GM12878 (cell line): Measurements from ENCODE around the gene SMIM1. TPM values are rescaled to one million over a fixed set of nuclear protein-coding genes. Genes with fewer than 3 reads are reported as not detected.

Source experiments
- ATAC-seq: fragments of 200-7000 bp; cut with Tn5 transposase; 3 replicates; pipeline ENCODE4 v1.9.1; 2020; ENCODE audit warnings: mild to moderate bottlenecking, moderate library complexity
- BruUV-seq: library from RNA; stranded (reverse); fragments of 400-500 nt; replicated peaks from 2 replicates; lab custom pipeline; 2021; lab: Mats Ljungman, UMichigan
- CTCF ChIA-PET: fragments of 300-600 bp; sonication (Branson Sonifier 250); formaldehyde crosslinking; extraction: SDS; loops from one replicate; lab custom pipeline; 2021; ENCODE audit warnings: inconsistent platforms; lab: Yijun Ruan, JAX
- POLR2A ChIA-PET: fragments of 350-600 bp; formaldehyde crosslinking; extraction: SDS; loops from one replicate; lab custom pipeline; 2021; ENCODE audit warnings: inconsistent platforms; lab: Charles Lee
- RAD21 ChIA-PET: fragments of 300-600 bp; sonication (Branson Sonifier 250); formaldehyde crosslinking; loops from one replicate; lab custom pipeline; 2023; ENCODE audit warnings: antibody characterized with exemption; ENCODE audit not compliant: unreplicated experiment; lab: Charles Lee
- SMC1A ChIA-PET: fragments of 300-600 bp; sonication (Branson Sonifier 250); formaldehyde crosslinking; loops from one replicate; lab custom pipeline; 2023; ENCODE audit not compliant: unreplicated experiment, uncharacterized antibody; lab: Charles Lee
- DNase-seq: peaks from one replicate; pipeline ENCODE4 v3.0.0-alpha.2; 2011; ENCODE audit warnings: low read depth, low spot score
- FAIRE-seq: peaks from 3 replicates; lab custom pipeline; 2011; peaks lifted over from hg19 to GRCh38; lab: Jason Lieb, UNC
- H2AFZ ChIP-seq: 2 replicates; pipeline ENCODE4 v1.6.0; 2011; ENCODE audit warnings: low read depth, low read length, control low read depth; ENCODE audit not compliant: control insufficient read depth
- H3K27ac ChIP-seq: 2 replicates; pipeline ENCODE4 v1.5.1; 2011; ENCODE audit warnings: control low read depth; ENCODE audit not compliant: control insufficient read depth, insufficient read depth
- H3K27me3 ChIP-seq, 2 experiments: replicated peaks in 1 of 2; 2 replicates each; pipeline versions ENCODE4 v1.6.0 to v1.6.1; 2011; ENCODE audit warnings: low read length in 1 of 2; ENCODE audit not compliant: control insufficient read depth in 2 of 2, insufficient read depth in 2 of 2
- H3K36me3 ChIP-seq, 2 experiments: 2 replicates each; pipeline ENCODE4 v1.5.1; 2011; ENCODE audit warnings: low read length in 1 of 2; ENCODE audit not compliant: control insufficient read depth in 2 of 2, insufficient read depth in 2 of 2
- H3K4me1 ChIP-seq: 2 replicates; pipeline ENCODE4 v1.6.1; 2011; ENCODE audit warnings: mild to moderate bottlenecking, low read length, moderate library complexity, mixed read lengths; ENCODE audit not compliant: control insufficient read depth, insufficient read depth
- H3K4me2 ChIP-seq: 2 replicates; pipeline ENCODE4 v1.6.0; 2011; ENCODE audit warnings: control low read depth; ENCODE audit not compliant: control insufficient read depth, insufficient read depth
- H3K4me3 ChIP-seq: fragments of 200-600 bp; sonication (generic); 2 replicates; pipeline ENCODE4 v1.5.1; 2016
- H3K79me2 ChIP-seq: 2 replicates; pipeline ENCODE4 v1.6.0; 2011; ENCODE audit warnings: low read length; ENCODE audit not compliant: control insufficient read depth, insufficient read depth
- H3K9ac ChIP-seq: 2 replicates; pipeline ENCODE4 v1.8.0; 2011; ENCODE audit warnings: low read length, control low read depth, mixed read lengths; ENCODE audit not compliant: control insufficient read depth, insufficient read depth
- H3K9me3 ChIP-seq: replicated peaks from 3 replicates; pipeline ENCODE4 v1.5.1; 2011; ENCODE audit warnings: mild to moderate bottlenecking, low read length; ENCODE audit not compliant: control insufficient read depth, insufficient read depth
- H4K20me1 ChIP-seq: 2 replicates; pipeline ENCODE4 v1.6.0; 2011; ENCODE audit not compliant: control insufficient read depth, insufficient read depth
- ESRRA ChIP-seq: IDR thresholded peaks from 2 replicates; pipeline ENCODE4 v1.6.1; 2012; ENCODE audit warnings: mild to moderate bottlenecking, low read length, improper control_type of control experiment
- GATAD2B ChIP-seq: fragments of 450-650 bp; conservative IDR thresholded peaks from 2 replicates; pipeline ENCODE4 v1.6.1; 2017; ENCODE audit warnings: low read depth, mild to moderate bottlenecking, moderate library complexity
- MAX ChIP-seq: IDR thresholded peaks from 2 replicates; pipeline ENCODE4 v1.6.1; 2012; ENCODE audit warnings: low read depth, low read length, improper control_type of control experiment
- MEF2A ChIP-seq: IDR thresholded peaks from 2 replicates; pipeline ENCODE4 v1.6.1; 2011; ENCODE audit warnings: low read depth, mild to moderate bottlenecking, low read length, moderate library complexity; ENCODE audit not compliant: insufficient read depth
- YBX1 ChIP-seq: fragments of 450-650 bp; IDR thresholded peaks from 2 replicates; pipeline ENCODE4 v1.6.1; 2016; ENCODE audit warnings: antibody characterized with exemption
- WGBS: methylation state at CpG from one replicate; pipeline ENCODE4 v1.1.6; 2016; ENCODE audit warnings: low lambda C conversion rate; ENCODE audit not compliant: insufficient replicate concordance, insufficient coverage; ENCODE audit errors: missing lambda C conversion rate; 5-methylcytosine and 5-hydroxymethylcytosine counted together
- in situ Hi-C: fragments of 300-500 bp; cut with MboI; formaldehyde crosslinking; loops from 9 replicates; pipeline ENCODE4 v1.14.3; 2018; ENCODE audit warnings: mixed read lengths
- intact Hi-C: fragments of 100-400 bp; cut with micrococcal nuclease; formaldehyde crosslinking; loops from one replicate; pipeline ENCODE4 v1.14.2; 2022; ENCODE audit not compliant: unreplicated experiment
- polyA plus RNA-seq, 11 experiments: library from polyadenylated mRNA; depleted of rRNA in 4 of 11; unstranded in 6 of 11; stranded (reverse) in 5 of 11; fragments of >200 nt; fragmentation: Nextera tagmentation in 4 of 11; fragmentation: Illumina TruSeq in 1 of 11; extraction: Ambion mirVana in 4 of 11; extraction: Trizol in 1 of 11; gene quantifications; 1 replicate in 1 of 11; 2 replicates in 10 of 11; pipeline versions ENCODE4 v1.2.1 to v1.2.3, GENCODE V29; 2011 to 2016; ENCODE audit warnings: inconsistent platforms in 2 of 11, missing spikeins in 2 of 11, low read depth in 1 of 11
- total RNA-seq, 4 experiments: library from RNA; depleted of rRNA in 3 of 4; stranded (reverse); fragments of >200 nt in 3 of 4; fragmentation: Illumina TruSeq in 1 of 4; extraction: Trizol in 1 of 4; gene quantifications; 2 replicates each; pipeline versions ENCODE4 v1.2.1 to v1.2.3, GENCODE V29; 2013 to 2021

SMIM1 gene
- total and polyA plus RNA-seq, 10 of the 15 experiments (the other 5 are each of a cell fraction or from before 2014, with no cell fraction given): 0.30 to 0.37 TPM; not detected in 8

DNA sequence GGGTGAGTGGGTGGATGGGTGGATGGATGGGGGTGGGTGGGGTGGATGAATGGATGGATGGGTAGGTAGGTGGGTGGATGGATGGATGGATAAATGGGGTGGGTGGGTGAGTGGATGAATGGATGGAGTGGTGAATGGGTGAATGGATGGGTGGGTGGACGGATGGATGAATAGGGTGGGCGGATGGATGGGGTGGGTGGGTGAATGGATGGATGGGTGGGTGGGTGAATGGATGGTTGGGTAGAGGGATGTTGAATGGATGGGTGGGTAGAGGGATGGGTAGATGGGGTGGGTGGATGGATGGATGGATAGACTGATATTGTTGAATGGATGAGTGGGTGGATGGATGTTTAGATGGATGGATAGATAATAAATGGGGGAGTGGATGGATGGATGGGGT, 47.2 kb upstream of the SMIM1 start:
- H3K9me3 ChIP-seq: no peaks in the 10 kb centered on the region
- ChIA-PET POLR2A (no interaction called here), CTCF (interaction anchor here (1.0 to 1.9 kb wide), 8 partner anchors 10 to 105 kb away, joined by 3 to 30 read pairs (median 7); no protein-coding TSS in a partner anchor), RAD21 (interaction anchor here (1.4 kb wide), 1 partner anchor 105 kb away, joined by 12 read pairs; no protein-coding TSS in a partner anchor), SMC1A (interaction anchor here (0.6 to 1.5 kb wide), 5 partner anchors 47 to 290 kb away, joined by 3 to 10 read pairs (median 3); no protein-coding TSS in a partner anchor)
- no peak overlapping the region for H3K4me3 ChIP-seq
- peaks cover 0 to 13% of the 10 kb centered on the region in 2 experiments; a peak in 2 of 4 replicates for H3K36me3 ChIP-seq
- no TSS peak for BruUV-seq
- DNase-seq: no peak
- intact Hi-C loops (no loop called here), in situ Hi-C loops (no loop called here)
- 100% methylated on average over 2 of the region's 2 CpGs for WGBS
- H2AFZ ChIP-seq: no peak overlapping the region
- H3K27me3 ChIP-seq: no peaks in the 10 kb centered on the region
- no peak overlapping the region for H3K27ac ChIP-seq
- H3K4me2 ChIP-seq: no peak overlapping the region
- no peak overlapping the region for H3K9ac ChIP-seq
- no peaks in the 10 kb centered on the region for H4K20me1 ChIP-seq
- TF ChIP-seq YBX1: no peak
- no peak for TF ChIP-seq ESRRA
- TF ChIP-seq MAX: no peak
- no peak for TF ChIP-seq MEF2A
- TF ChIP-seq GATAD2B: no peak
- no peaks in the 10 kb centered on the region for H3K4me1 ChIP-seq
- no peak for FAIRE-seq
- ATAC-seq: no peak
- no peaks in the 10 kb centered on the region for H3K79me2 ChIP-seq
